Fibroblast of skin of scalp (primary cell): Measurements from ENCODE around the gene MAP1S.

ENCODE experiments used
- DNase-seq: peaks from one replicate; pipeline ENCODE4 v3.0.0-alpha.2; 2013

Gene MAP1S

DNA sequence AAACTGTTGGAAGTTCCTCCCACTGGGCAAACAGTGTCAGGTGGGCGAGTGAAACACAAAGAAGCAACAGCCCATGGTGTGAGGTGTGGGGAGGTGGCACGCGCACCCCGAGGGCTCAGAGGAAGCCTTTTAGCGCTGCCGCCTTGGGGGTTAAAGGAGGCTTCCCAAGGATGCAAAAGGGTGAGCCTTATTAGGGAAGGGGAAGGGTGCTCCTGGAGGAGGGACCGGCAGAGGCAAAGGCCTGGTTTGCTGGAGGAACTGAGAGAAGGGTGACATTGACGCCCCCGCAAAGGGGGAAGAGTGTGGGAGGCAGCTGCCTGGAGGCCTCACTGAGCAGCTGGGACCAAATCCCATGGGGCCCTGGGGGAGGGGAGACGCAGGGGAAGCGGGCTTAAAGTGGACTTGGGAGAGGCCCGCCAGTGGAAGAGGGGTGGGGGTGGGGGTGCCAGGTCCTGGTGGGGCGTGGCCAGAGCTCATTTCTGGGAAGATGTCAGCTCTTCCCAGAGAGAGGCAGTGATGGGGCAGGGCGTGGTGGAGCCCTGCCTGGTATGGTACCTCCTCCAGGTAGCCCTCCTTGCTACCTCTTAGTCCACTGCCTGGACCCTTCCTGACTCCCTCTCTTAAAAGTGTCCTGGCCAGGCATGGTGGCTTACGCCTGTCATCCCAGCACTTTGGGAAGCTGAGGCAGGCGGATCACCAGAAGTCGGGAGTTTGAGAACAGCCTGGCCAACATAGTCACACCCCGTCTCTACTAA lies 20.0 kb downstream of the MAP1S start:
- peak; percentile 11 for DNase-seq

DNA sequence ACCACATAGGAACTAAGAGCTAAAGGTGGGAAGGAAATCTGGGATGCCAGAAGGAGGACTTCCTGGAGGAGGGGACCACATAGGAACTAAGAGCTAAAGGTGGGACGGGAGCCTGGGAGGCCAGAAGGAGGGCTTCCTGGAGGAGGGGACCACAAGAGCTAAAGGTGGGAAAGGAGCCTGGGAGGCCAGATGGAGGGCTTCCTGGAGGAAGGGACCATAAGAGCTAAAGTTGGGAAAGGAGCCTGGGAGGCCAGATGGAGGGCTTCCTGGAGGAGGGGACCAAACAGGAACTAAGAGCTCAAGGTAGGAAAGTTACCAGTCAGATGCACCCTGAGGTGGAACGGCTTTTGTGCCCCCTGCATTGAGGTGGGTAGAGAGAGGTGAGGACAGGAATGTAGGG lies 22.2 kb downstream of the MAP1S start:
- no peak for DNase-seq

DNA sequence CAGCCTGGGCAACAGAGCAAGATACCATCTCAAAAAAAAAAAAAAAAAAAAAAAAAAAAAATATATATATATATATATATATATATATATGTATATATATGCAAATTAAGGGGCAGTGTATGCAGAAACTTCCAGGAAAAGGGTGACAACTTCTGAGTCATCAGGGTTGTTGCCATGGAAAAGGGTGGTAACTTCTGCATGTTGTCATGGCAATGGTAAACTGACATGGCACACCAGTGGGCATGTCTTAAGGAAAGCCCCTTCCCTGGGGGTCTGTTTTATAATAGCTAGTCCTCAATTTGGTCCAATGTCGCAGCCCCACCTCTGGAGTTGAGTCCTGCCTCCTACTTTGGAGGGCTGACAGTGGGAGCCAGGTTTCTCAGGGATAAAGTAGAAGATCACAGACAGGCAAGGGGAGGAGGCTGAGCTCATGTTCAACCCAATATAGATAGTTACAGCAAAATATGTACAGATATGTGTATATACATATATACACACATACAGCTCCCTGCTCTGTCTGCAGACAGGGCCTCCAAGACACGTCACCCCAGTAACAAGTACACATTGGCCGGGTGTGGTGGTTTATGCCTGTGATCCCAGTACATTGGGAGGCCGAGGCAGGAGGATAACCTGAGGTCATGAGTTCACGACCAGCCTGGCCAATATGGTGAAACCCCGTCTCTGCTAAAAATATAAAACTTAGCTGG lies 24.7 kb downstream of the MAP1S start:
- peak; percentile 45 for DNase-seq

GRCh38 chr19:17747205-17748098 lies 28.2 kb downstream of the MAP1S start:
- DNase-seq, result peak; percentile 94

DNA sequence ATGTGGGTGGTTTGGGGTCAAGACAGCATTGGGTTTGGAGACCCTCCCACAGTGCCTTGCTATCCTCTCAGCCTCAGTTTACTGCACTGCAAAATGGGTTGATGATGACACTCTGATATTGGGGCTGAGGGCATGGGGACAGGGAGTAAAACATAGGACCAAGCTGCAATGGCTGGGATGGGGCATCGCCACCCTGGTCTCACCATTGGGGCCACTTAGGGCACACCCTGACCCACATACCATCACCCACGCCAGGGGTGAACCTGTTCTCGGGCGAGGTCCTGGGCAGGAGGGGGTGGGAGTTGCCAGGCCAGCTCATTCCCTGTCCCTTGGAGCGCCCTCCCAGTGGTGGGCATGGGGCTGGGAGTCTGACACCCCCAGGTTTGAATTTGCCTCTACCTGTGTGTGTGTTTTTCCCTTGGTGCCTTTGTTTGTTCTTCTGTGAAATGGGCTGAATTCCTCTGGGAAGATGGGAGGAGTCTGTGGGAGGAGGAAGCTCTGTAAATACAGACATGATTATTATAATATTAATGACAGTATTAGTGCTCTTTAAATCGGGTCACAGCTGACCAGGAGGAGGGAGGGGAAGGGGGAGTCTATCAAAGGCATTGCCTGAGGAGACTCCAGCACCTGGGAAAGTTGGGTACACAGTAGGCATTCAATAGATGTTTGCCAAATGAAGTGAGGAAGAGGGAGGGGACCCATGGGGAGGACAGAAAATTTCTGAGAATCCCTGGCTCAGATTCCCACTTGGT lies 29.8 kb downstream of the MAP1S start:
- no peak for DNase-seq

- no peak for DNase-seq
These were observed 30.6 kb downstream of the MAP1S start for GRCh38 chr19:17749912-17750317.

GRCh38 chr19:17751103-17751911 lies 32.0 kb downstream of the MAP1S start, which contains the start of gene FCHO1:
FCHO1 (plus strand) TSS chr19:17751477; CDS start chr19:17755165, 3,688 bp downstream.
- no peak for DNase-seq

GRCh38 chr19:17751912-17752273 lies 32.6 kb downstream of the MAP1S start:
- no peak for DNase-seq

GRCh38 chr19:17752865-17753639 lies 33.8 kb downstream of the MAP1S start:
- no peak for DNase-seq

DNA sequence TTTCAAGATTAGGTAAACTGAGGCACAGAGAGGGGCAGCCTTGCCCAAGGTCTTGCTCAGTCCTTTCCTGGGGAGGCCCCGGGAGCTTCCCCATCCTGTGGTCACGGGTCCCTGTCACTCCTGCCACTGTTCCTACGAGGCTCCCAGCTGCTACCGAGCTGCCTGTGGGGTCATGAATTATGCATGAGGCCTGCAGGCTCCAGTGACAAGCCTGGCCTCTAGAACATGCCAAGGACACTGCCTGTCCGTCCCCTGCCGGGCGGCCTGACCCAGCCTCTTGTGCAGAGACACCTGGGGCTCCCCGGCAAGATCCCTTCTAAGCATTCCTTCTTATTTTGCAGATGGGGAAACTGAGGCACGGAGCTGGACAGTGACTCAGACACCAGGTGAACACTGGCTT lies 34.7 kb downstream of the MAP1S start:
- no peak for DNase-seq

DNA sequence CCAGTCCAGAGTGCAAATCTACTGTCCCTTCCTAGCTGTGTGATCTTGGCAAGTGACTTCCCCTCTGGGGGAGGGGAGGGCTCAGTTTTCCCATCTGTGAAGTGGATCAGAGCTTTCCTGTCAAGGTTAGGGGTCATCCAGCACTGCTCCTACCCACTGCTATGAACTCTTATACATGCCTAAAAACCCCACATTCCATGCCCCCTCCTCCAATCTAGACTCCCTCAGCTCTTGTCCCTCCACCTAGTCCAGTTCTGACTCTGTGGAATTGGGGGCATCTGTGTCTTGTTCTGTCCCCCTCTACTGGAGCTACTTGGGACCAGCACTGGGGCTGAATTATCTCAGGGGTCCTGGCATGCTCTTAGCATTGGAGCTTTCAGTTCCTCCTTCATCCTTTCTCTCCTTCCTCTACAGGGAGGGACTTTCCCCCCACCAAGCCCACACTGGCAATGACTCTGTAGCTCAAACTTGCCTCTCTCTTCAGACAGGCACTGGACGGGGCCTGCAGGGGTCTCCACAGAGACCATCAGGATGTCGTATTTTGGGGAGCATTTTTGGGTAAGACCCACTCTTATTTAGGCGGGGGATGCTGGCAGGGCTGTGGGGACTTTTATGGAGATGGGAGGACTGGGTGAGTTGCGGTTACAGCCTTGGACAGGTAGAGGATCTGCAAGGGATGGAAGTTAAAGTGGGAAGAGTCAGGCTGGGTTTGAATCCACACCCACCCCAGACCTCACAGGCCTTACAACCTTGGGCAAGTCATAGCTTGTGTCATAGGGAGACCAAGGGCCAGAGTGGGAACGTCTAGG lies 35.6 kb downstream of the MAP1S start:
- DNase-seq, result no peak

GRCh38 chr19:17755443-17755890 lies 36.2 kb downstream of the MAP1S start:
- no peak for DNase-seq

DNA sequence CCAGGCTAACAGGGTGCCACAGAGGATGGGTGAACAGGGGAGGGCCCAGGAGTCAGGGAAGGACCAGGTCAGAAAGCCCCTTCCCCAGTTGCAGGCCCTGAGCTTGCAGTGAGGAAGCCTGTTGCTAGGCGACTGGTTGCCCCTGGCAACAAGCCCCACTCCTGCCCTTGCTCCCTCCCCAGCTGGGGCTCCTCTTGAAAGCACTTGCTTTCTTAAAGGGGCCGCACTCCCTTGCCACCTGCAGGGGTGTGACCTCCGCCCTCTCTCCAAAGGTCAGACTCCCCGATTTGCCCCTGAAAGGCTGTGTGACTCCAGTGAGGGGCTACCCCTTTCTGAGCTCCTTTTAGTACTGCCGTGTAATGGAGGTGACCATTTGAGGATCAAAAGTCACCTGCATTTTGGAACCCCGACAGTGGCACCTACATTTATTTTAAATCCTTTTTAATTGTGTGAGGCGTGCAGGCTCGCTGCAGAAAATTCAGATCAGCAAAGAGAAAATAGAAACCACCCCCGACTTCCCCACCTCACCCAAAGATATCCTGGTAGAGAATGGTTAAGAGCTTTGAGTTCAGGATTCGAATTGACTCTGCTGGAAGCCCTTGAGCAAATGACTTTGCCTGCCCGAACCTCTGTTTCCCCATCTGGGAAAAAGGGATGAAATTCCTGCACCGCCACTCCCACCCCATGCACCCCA lies 36.8 kb downstream of the MAP1S start:
- DNase-seq, result peak; percentile 35

- peak; percentile 44 for DNase-seq
These were observed 37.8 kb downstream of the MAP1S start for GRCh38 chr19:17757125-17757524.

DNA sequence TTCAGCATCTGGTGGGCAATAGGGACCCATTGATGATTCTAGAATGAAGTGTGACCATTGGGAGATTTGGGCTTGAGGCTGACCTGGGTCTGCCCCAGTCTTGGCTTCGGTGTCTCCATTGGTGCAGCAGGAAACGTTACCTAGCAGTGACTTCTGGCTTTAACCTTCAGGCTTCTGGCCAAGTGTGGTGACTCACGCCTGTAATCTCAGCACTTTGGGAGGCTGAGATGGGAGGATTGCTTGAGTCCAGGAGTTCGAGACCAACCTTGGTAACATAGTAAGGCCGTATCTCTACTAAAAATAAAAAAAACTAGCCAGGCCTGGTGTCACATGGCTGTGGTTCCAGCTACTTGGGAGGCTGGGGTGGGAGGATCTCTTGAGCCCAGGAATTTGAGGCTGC lies 39.2 kb downstream of the MAP1S start:
- DNase-seq, result no peak

DNA sequence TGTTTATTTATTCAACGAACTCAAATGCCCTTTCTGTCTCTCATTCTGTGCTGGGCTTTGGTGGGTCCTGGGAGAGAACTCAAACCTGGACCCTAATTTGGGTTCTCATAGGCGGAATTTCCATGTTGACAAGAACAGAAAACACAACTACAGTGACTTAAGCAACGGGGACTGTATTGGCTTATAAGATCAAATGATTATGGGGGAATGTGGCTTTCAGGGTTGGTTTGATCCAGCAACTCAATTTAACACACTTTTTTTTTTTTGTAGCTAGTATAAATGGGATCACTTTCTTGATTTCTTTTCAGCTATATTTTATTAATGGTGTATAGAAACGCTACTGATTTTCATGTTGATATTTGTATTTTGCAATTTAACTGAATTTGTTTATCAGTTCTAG lies 41.9 kb downstream of the MAP1S start:
- no peak for DNase-seq

DNA sequence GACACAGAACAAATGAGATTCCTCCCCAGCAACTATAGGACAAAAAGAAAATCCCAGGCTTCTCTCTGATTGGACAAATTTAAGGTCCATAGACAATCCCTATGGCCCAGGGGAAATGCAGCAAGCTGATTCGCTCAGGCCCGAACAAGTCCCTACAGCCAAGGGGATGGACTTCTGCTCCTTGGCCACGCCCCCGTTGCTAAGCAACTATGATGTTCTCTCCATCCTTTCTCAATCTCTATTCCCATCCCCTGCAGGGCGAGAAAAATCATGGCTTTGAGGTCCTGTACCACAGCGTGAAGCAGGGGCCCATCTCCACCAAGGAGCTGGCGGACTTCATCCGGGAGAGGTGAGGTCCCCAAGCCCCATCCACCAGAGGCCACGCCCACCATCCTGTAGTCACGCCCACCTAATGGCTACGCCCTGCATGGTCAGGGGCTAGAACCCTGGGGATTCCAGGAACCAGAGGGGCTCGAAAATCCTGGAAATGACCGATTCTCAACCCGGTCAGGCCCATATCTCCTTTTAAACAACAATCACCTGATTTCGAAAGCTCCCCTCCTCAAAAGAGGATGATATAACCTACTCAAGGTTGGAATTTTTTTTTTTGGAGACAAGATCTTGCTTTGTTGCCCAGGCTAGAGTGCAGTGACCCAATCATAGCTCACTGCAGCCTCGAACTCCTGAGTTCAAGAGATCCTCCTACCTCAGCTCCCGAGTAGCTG lies 43.4 kb downstream of the MAP1S start:
- DNase-seq, result peak; percentile 65

DNA sequence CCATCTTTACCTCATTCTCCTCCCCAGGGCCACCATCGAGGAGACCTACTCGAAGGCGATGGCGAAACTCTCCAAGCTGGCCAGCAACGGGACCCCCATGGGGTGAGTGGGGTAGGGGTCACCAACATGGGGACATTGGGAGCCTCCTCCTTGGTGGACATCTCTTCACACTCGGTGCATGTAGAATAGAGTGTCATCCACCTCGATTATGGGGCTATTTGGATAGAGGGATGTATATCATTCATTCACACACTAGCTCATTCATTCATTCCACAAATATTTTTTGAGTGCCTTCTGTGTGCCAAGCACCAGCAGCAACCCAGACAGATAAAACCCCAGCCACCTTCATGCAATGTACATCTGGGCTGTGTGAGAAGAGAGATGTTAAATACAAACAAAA lies 45.1 kb downstream of the MAP1S start:
- DNase-seq, result no peak
